GM12878 (cell line): ENCODE results near the gene APELA.

ENCODE experiments used
- BCL11A ChIP-seq: IDR thresholded peaks from 2 replicates; pipeline ENCODE4 v1.6.1; 2011; ENCODE audit warnings: low read depth, low read length
- CTCF ChIP-seq, 3 experiments: IDR thresholded peaks in 2 of 3; conservative IDR thresholded peaks in 1 of 3; 2 replicates each; pipeline ENCODE4 v1.5.1; 2011; ENCODE audit warnings: low read depth in 3 of 3, low read length in 3 of 3, mild to moderate bottlenecking in 3 of 3, control low read depth in 2 of 3, moderate library complexity in 2 of 3, inconsistent platforms in 1 of 3, mixed read lengths in 1 of 3; ENCODE audit not compliant: control insufficient read depth in 2 of 3, insufficient read depth in 1 of 3; ENCODE audit errors: extremely low read depth in 1 of 3
- FOXM1 ChIP-seq: IDR thresholded peaks from 2 replicates; pipeline ENCODE4 v1.6.1; 2012; ENCODE audit warnings: low read depth, mild to moderate bottlenecking, inconsistent platforms, low read length, moderate library complexity
- KLF5 ChIP-seq: fragments of 450-650 bp; IDR thresholded peaks from 2 replicates; pipeline ENCODE4 v1.6.1; 2014; ENCODE audit warnings: mild to moderate bottlenecking; ENCODE audit not compliant: partially characterized antibody
- MAX ChIP-seq: IDR thresholded peaks from 2 replicates; pipeline ENCODE4 v1.6.1; 2012; ENCODE audit warnings: low read depth, low read length, improper control_type of control experiment
- MLLT1 ChIP-seq: fragments of 450-650 bp; IDR thresholded peaks from 2 replicates; pipeline ENCODE4 v1.6.1; 2016; ENCODE audit warnings: mild to moderate bottlenecking
- NFYA ChIP-seq: IDR thresholded peaks from 2 replicates; pipeline ENCODE4 v1.6.1; 2011; ENCODE audit warnings: low read depth, mild to moderate bottlenecking, low read length, improper control_type of control experiment, borderline replicate concordance
- SKIL ChIP-seq: fragments of 450-650 bp; IDR thresholded peaks from 2 replicates; pipeline ENCODE4 v1.6.1; 2017; ENCODE audit warnings: mild to moderate bottlenecking, low read depth, inconsistent platforms; ENCODE audit not compliant: poor library complexity, severe bottlenecking
- SMC3 ChIP-seq: IDR thresholded peaks from 2 replicates; pipeline ENCODE4 v1.6.1; 2011; ENCODE audit warnings: low read length, improper control_type of control experiment, borderline replicate concordance
- SREBF2 ChIP-seq: IDR thresholded peaks from 2 replicates; pipeline ENCODE4 v1.6.1; 2012; ENCODE audit warnings: mild to moderate bottlenecking, low read length
- TAF1 ChIP-seq: IDR thresholded peaks from 2 replicates; pipeline ENCODE4 v1.6.1; 2011; ENCODE audit warnings: mild to moderate bottlenecking, low read depth, low read length, borderline replicate concordance
- ZBTB33 ChIP-seq: fragments of 450-650 bp; IDR thresholded peaks from 2 replicates; pipeline ENCODE4 v1.6.1; 2017; ENCODE audit warnings: mild to moderate bottlenecking
- ZNF687 ChIP-seq: fragments of 450-650 bp; IDR thresholded peaks from 2 replicates; pipeline ENCODE4 v1.6.1; 2017; ENCODE audit warnings: mild to moderate bottlenecking, moderate library complexity

- TF ChIP-seq MLLT1: no peak
- no peak for TF ChIP-seq KLF5
- no peak for TF ChIP-seq SREBF2
- no peak for TF ChIP-seq ZNF687
- TF ChIP-seq SMC3: no peak
- TF ChIP-seq CTCF (IDR thresholded peaks at IDR 0.05 in 2 of 3, conservative IDR thresholded peaks at IDR 0.05 in 1 of 3; ENCODE audit: control insufficient read depth in 2 of 3, extremely low read depth in 1 of 3, insufficient read depth in 1 of 3, low read depth in 3 of 3, low read length in 3 of 3): no peak
- TF ChIP-seq ZBTB33: no peak
- TF ChIP-seq NFYA: no peak
- no peak for TF ChIP-seq SKIL
- no peak for TF ChIP-seq BCL11A
- TF ChIP-seq FOXM1: no peak
- no peak for TF ChIP-seq MAX
- no peak for TF ChIP-seq TAF1
Measured at GRCh38 chr4:164847016-164847415, 30.0 kb upstream of the APELA start.
